AG04450 (cell line): ENCODE data around the gene MUC2. TPM values are rescaled to one million over a fixed set of nuclear protein-coding genes. Genes with fewer than 3 reads are reported as not detected.

Source experiments
- CTCF ChIA-PET: fragments of 300-600, 350-600 bp; formaldehyde crosslinking; extraction: SDS; loops from one replicate; lab custom pipeline; 2022; ENCODE audit warnings: antibody characterized with exemption, inconsistent platforms; lab: Charles Lee
- POLR2A ChIA-PET: fragments of 350-600 bp; formaldehyde crosslinking; extraction: SDS; loops from one replicate; lab custom pipeline; 2021; ENCODE audit warnings: antibody characterized with exemption, inconsistent platforms; lab: Yijun Ruan, JAX
- DNase-seq: peaks from one replicate; pipeline ENCODE4 v3.0.0-alpha.2; 2011; ENCODE audit warnings: low read depth, low spot score
- H3K27ac ChIP-seq: one replicate; pipeline ENCODE4 v1.5.1; 2012; ENCODE audit warnings: low read depth, low read length, control low read depth
- H3K27me3 ChIP-seq: one replicate; pipeline ENCODE4 v1.6.0; 2012; ENCODE audit warnings: low read length; ENCODE audit not compliant: control insufficient read depth, insufficient read depth
- H3K4me3 ChIP-seq: 2 replicates; pipeline ENCODE4 v1.5.1; 2011; ENCODE audit warnings: mild to moderate bottlenecking, low read depth, low read length, control low read depth
- H3K9me3 ChIP-seq: 2 replicates; pipeline ENCODE4 v1.5.1; 2012; ENCODE audit warnings: low read length; ENCODE audit not compliant: control insufficient read depth, insufficient read depth
- polyA plus RNA-seq: library from polyadenylated mRNA; depleted of rRNA; stranded (reverse); fragments of >200 nt; gene quantifications from 2 replicates; pipeline ENCODE4 v1.2.3, GENCODE V29; 2011
- TF ChIP-seq, protein P1 (sequence below): IDR thresholded peaks from 2 replicates; pipeline ENCODE4 v1.5.1; 2011; ENCODE audit warnings: low read depth, low read length, control low read depth, inconsistent platforms

Gene MUC2
- polyA plus RNA-seq, 1 experiment, result not detected

- CTCF ChIA-PET, result no interaction called here
- H3K4me3 ChIP-seq, result no peak overlapping the region
- H3K9me3 ChIP-seq, result peaks cover 6% of the 10 kb centered on the region
- POLR2A ChIA-PET, result no interaction called here
- DNase-seq, result no peak
- TF ChIP-seq, protein P1, sequence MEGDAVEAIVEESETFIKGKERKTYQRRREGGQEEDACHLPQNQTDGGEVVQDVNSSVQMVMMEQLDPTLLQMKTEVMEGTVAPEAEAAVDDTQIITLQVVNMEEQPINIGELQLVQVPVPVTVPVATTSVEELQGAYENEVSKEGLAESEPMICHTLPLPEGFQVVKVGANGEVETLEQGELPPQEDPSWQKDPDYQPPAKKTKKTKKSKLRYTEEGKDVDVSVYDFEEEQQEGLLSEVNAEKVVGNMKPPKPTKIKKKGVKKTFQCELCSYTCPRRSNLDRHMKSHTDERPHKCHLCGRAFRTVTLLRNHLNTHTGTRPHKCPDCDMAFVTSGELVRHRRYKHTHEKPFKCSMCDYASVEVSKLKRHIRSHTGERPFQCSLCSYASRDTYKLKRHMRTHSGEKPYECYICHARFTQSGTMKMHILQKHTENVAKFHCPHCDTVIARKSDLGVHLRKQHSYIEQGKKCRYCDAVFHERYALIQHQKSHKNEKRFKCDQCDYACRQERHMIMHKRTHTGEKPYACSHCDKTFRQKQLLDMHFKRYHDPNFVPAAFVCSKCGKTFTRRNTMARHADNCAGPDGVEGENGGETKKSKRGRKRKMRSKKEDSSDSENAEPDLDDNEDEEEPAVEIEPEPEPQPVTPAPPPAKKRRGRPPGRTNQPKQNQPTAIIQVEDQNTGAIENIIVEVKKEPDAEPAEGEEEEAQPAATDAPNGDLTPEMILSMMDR, result no peak
- H3K27ac ChIP-seq, result no peak overlapping the region
- H3K27me3 ChIP-seq, result peaks cover 12% of the 10 kb centered on the region
These were observed 14.9 kb upstream of the MUC2 start for GRCh38 chr11:1059759-1060158.

- Histone ChIP-seq H3K27ac (no peak overlapping the region), H3K9me3 (peaks cover 6% of the 10 kb centered on the region), H3K4me3 (no peak overlapping the region), H3K27me3 (peaks cover 7% of the 10 kb centered on the region)
- POLR2A ChIA-PET, result no interaction called here
- CTCF ChIA-PET, result interaction anchor here (2.0 kb wide), 1 partner anchor 9 kb away, joined by 6 read pairs; no protein-coding TSS in a partner anchor
- no peak for DNase-seq
- TF ChIP-seq, protein P1, result no peak
These were observed 14.3 kb upstream of the MUC2 start for GRCh38 chr11:1060410-1060809.

- ChIA-PET CTCF (interaction anchor here (2.0 kb wide), 1 partner anchor 10 kb away, joined by 6 read pairs; no protein-coding TSS in a partner anchor), POLR2A (interaction anchor here (0.6 kb wide), 1 partner anchor 278 kb away, joined by 3 read pairs; no protein-coding TSS in a partner anchor)
- H3K27ac ChIP-seq, result no peak overlapping the region
- no peak for DNase-seq
- peaks cover 6% of the 10 kb centered on the region for H3K9me3 ChIP-seq
- H3K4me3 ChIP-seq, result no peak overlapping the region
- peaks cover 3% of the 10 kb centered on the region for H3K27me3 ChIP-seq
- TF ChIP-seq, protein P1, result no peak
These were observed 13.6 kb upstream of the MUC2 start for GRCh38 chr11:1060852-1061616.

- H3K27ac ChIP-seq, result no peak overlapping the region
- ChIA-PET POLR2A (no interaction called here), CTCF (interaction anchor here (2.0 kb wide), 1 partner anchor 11 kb away, joined by 6 read pairs; no protein-coding TSS in a partner anchor)
- no peak for DNase-seq
- H3K27me3 ChIP-seq, result no peaks in the 10 kb centered on the region
- peaks cover 6% of the 10 kb centered on the region for H3K9me3 ChIP-seq
- no peak overlapping the region for H3K4me3 ChIP-seq
- TF ChIP-seq, protein P1, result no peak
These were observed 12.4 kb upstream of the MUC2 start for GRCh38 chr11:1062075-1062820.

DNA sequence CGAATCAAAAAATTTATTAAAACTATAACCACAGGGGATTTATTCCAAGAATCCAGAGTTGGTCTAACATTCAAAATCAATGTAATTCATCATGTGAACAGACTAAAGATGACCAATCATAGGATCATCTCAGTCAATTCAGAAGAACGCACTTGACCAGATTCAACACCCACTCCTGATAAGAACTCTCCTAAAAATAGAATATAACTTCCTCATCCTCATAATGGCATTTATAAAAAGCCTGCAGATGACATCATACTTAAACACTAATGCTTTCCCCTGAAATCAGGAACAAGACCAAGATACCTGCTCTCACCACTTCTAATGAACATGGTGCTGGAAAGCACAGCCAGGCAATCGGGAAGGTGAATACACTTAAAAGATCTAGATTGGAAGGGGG is 10.5 kb upstream of the MUC2 start:
- DNase-seq, result no peak
- Histone ChIP-seq H3K9me3 (peaks cover 6% of the 10 kb centered on the region; the same call in 1 of the 2 replicates), H3K4me3 (no peak overlapping the region), H3K27me3 (peaks cover 2% of the 10 kb centered on the region), H3K27ac (no peak overlapping the region)
- CTCF ChIA-PET, result no interaction called here
- POLR2A ChIA-PET, result no interaction called here
- TF ChIP-seq, protein P1, result no peak
